Duodenal mucosa (tissue), 2 donors: ENCODE results near the gene STIL.
"Not testable (repeated sequence)": the region's sequence is repeated elsewhere in the genome, so short reads cannot be mapped to it uniquely, and the experiment has no call there.

Source experiments
- H3K27ac ChIP-seq: one replicate; pipeline ENCODE4 v1.7.0; 2013; ENCODE audit warnings: low read depth, low read length
- H3K27me3 ChIP-seq, 2 donors: one replicate each; pipeline ENCODE4 v1.7.0; 2013; ENCODE audit warnings: low read length in 2 of 2, control low read depth in 1 of 2; ENCODE audit not compliant: insufficient read depth in 2 of 2, control insufficient read depth in 1 of 2
- H3K36me3 ChIP-seq, 2 donors: one replicate each; pipeline ENCODE4 v1.7.0; 2013; ENCODE audit warnings: low read length in 2 of 2, control low read depth in 1 of 2; ENCODE audit not compliant: insufficient read depth in 2 of 2, control insufficient read depth in 1 of 2
- H3K4me1 ChIP-seq, 2 donors: one replicate each; pipeline ENCODE4 v1.7.0; 2013; ENCODE audit warnings: low read length in 2 of 2, control low read depth in 1 of 2; ENCODE audit not compliant: insufficient read depth in 2 of 2, control insufficient read depth in 1 of 2
- H3K4me3 ChIP-seq, 2 donors: one replicate each; pipeline ENCODE4 v1.7.0; 2013; ENCODE audit warnings: low read length in 2 of 2, low read depth in 1 of 2
- H3K9ac ChIP-seq, 2 donors: one replicate each; pipeline ENCODE4 v1.7.0; 2013; ENCODE audit warnings: low read length in 2 of 2, low read depth in 1 of 2
- H3K9me3 ChIP-seq, 2 donors: one replicate each; pipeline ENCODE4 v1.7.0; 2013; ENCODE audit warnings: low read length in 2 of 2, control low read depth in 1 of 2; ENCODE audit not compliant: control insufficient read depth in 1 of 2

Gene STIL

GRCh38 chr1:47280142-47280541 lies 33.8 kb downstream of the STIL start:
- no peaks in the 10 kb centered on the region for H3K9me3 ChIP-seq
- no peaks in the 10 kb centered on the region for H3K4me1 ChIP-seq
- no peaks in the 10 kb centered on the region for H3K27me3 ChIP-seq
- peaks cover 0 to 26% of the 10 kb centered on the region in 2 donors for H3K36me3 ChIP-seq
- H3K4me3 ChIP-seq, result no peak overlapping the region
- H3K9ac ChIP-seq, result no peak overlapping the region
- no peak overlapping the region for H3K27ac ChIP-seq

GRCh38 chr1:47276850-47277249 lies 37.1 kb downstream of the STIL start:
- Histone ChIP-seq H3K4me1 (no peaks in the 10 kb centered on the region), H3K27ac (no peak overlapping the region), H3K27me3 (no peaks in the 10 kb centered on the region), H3K9me3 (no peaks in the 10 kb centered on the region), H3K4me3 (no peak overlapping the region), H3K9ac (no peak overlapping the region), H3K36me3 (peaks cover 0 to 16% of the 10 kb centered on the region in 2 donors)

- not testable (repeated sequence) for H3K9me3 ChIP-seq, H3K27ac ChIP-seq, H3K9ac ChIP-seq, H3K4me1 ChIP-seq, H3K4me3 ChIP-seq, H3K27me3 ChIP-seq
- peaks cover 0 to 20% of the 10 kb centered on the region in 2 donors for H3K36me3 ChIP-seq
These were observed 38.1 kb downstream of the STIL start for GRCh38 chr1:47275811-47276210.

- H3K4me1 ChIP-seq, H3K27ac ChIP-seq, H3K9me3 ChIP-seq, H3K36me3 ChIP-seq, H3K9ac ChIP-seq, H3K4me3 ChIP-seq, H3K27me3 ChIP-seq: not testable (repeated sequence)
These were observed 48.4 kb downstream of the STIL start for GRCh38 chr1:47265529-47265928.

GRCh38 chr1:47262787-47263413 lies 51.0 kb downstream of the STIL start:
- H3K9me3 ChIP-seq, result no peaks in the 10 kb centered on the region
- H3K27me3 ChIP-seq, result no peaks in the 10 kb centered on the region
- no peak overlapping the region for H3K9ac ChIP-seq
- no peaks in the 10 kb centered on the region for H3K4me1 ChIP-seq
- no peak overlapping the region for H3K27ac ChIP-seq
- H3K4me3 ChIP-seq, result no peak overlapping the region
- peaks cover 0 to 10% of the 10 kb centered on the region in 2 donors for H3K36me3 ChIP-seq

GRCh38 chr1:47257224-47257623 lies 56.7 kb downstream of the STIL start:
- no peaks in the 10 kb centered on the region for H3K27me3 ChIP-seq
- peaks cover 0 to 11% of the 10 kb centered on the region in 2 donors for H3K36me3 ChIP-seq
- no peaks in the 10 kb centered on the region for H3K4me1 ChIP-seq
- no peak overlapping the region for H3K4me3 ChIP-seq
- H3K9me3 ChIP-seq, result no peaks in the 10 kb centered on the region
- no peak overlapping the region for H3K9ac ChIP-seq
- no peak overlapping the region for H3K27ac ChIP-seq

- Histone ChIP-seq H3K36me3 (peaks cover 0 to 5% of the 10 kb centered on the region in 2 donors), H3K9ac (no peak overlapping the region), H3K4me3 (no peak overlapping the region), H3K4me1 (peaks cover 0 to 4% of the 10 kb centered on the region in 2 donors), H3K27ac (no peak overlapping the region), H3K9me3 (no peaks in the 10 kb centered on the region), H3K27me3 (no peaks in the 10 kb centered on the region)
These were observed 61.2 kb downstream of the STIL start for GRCh38 chr1:47252795-47253194.

GRCh38 chr1:47252369-47252768 lies 61.6 kb downstream of the STIL start:
- Histone ChIP-seq H3K36me3 (peaks cover 0 to 5% of the 10 kb centered on the region in 2 donors), H3K27me3 (no peaks in the 10 kb centered on the region), H3K27ac (no peak overlapping the region), H3K9me3 (no peaks in the 10 kb centered on the region), H3K4me3 (no peak overlapping the region), H3K4me1 (peaks cover 0 to 4% of the 10 kb centered on the region in 2 donors), H3K9ac (no peak overlapping the region)

- Histone ChIP-seq H3K27me3 (no peaks in the 10 kb centered on the region), H3K9ac (no peak overlapping the region), H3K9me3 (no peaks in the 10 kb centered on the region), H3K27ac (no peak overlapping the region), H3K4me1 (peaks cover 0 to 4% of the 10 kb centered on the region in 2 donors), H3K36me3 (no peaks in the 10 kb centered on the region), H3K4me3 (no peak overlapping the region)
These were observed 64.2 kb downstream of the STIL start for GRCh38 chr1:47249755-47250154.

GRCh38 chr1:47244339-47244862 lies 69.5 kb downstream of the STIL start:
- Histone ChIP-seq H3K4me3 (no peak overlapping the region), H3K27me3 (peaks cover 0 to 7% of the 10 kb centered on the region in 2 donors), H3K9ac (no peak overlapping the region), H3K4me1 (peaks cover 0 to 4% of the 10 kb centered on the region in 2 donors), H3K36me3 (no peaks in the 10 kb centered on the region), H3K9me3 (no peaks in the 10 kb centered on the region), H3K27ac (no peak overlapping the region)
